Ishikawa (cell line): Measurements from ENCODE around the gene IFT43.

Experiments used
- CEBPB ChIP-seq: IDR thresholded peaks from 2 replicates; pipeline ENCODE4 v1.6.1; 2012
- CREB1 ChIP-seq: IDR thresholded peaks from 2 replicates; pipeline ENCODE4 v1.6.1; 2012; ENCODE audit warnings: low read depth
- EGR1 ChIP-seq: IDR thresholded peaks from 2 replicates; pipeline ENCODE4 v1.6.1; 2012
- EP300 ChIP-seq: IDR thresholded peaks from 2 replicates; pipeline ENCODE4 v1.6.1; 2012; ENCODE audit warnings: borderline replicate concordance
- FOXM1 ChIP-seq: IDR thresholded peaks from 2 replicates; pipeline ENCODE4 v1.6.1; 2012; ENCODE audit warnings: low read depth, borderline replicate concordance
- NFIC ChIP-seq: IDR thresholded peaks from 2 replicates; pipeline ENCODE4 v1.6.1; 2012
- RAD21 ChIP-seq: IDR thresholded peaks from 2 replicates; pipeline ENCODE4 v1.6.1; 2012; ENCODE audit warnings: low read depth
- REST ChIP-seq: IDR thresholded peaks from 2 replicates; pipeline ENCODE4 v1.6.1; 2012; ENCODE audit warnings: low read depth, mild to moderate bottlenecking
- TAF1 ChIP-seq: IDR thresholded peaks from 2 replicates; pipeline ENCODE4 v1.6.1; 2012; ENCODE audit warnings: low read depth, mild to moderate bottlenecking
- TCF12 ChIP-seq: IDR thresholded peaks from 2 replicates; pipeline ENCODE4 v1.6.1; 2012; ENCODE audit warnings: low read depth
- TEAD4 ChIP-seq: IDR thresholded peaks from 2 replicates; pipeline ENCODE4 v1.6.1; 2012
- USF1 ChIP-seq: IDR thresholded peaks from 2 replicates; pipeline ENCODE4 v1.6.1; 2012
- YY1 ChIP-seq: IDR thresholded peaks from 2 replicates; pipeline ENCODE4 v1.6.1; 2012; ENCODE audit warnings: low read depth
- ZBTB7A ChIP-seq: IDR thresholded peaks from 2 replicates; pipeline ENCODE4 v1.6.1; 2012; ENCODE audit warnings: low read depth
- TF ChIP-seq, protein P1 (sequence below): IDR thresholded peaks from 2 replicates; pipeline ENCODE4 v1.6.1; 2012

Gene IFT43

DNA sequence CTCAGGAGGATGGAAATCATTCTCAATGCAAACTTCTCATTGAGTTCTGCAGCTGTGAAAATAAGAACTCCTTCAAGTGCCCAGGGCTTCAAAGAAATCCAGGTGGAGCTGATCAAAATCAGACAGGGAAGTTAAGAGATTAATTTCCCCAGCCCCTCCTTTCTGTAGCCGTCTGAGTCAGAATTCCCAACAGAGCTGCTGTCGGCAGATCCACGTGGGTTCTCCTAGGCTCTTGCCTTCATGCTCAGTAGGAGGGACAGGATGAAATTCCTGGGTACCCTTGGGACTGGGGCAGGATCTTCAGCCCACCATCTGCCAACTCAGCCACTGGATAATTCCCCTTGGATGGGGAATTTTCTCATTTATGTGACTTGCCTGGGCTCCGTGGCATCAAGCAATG lies 17.1 kb upstream of the IFT43 start:
- no peak for TF ChIP-seq USF1
- no peak for TF ChIP-seq RAD21

- TF ChIP-seq CREB1, result no peak
- no peak for TF ChIP-seq YY1
- TF ChIP-seq, protein P1, sequence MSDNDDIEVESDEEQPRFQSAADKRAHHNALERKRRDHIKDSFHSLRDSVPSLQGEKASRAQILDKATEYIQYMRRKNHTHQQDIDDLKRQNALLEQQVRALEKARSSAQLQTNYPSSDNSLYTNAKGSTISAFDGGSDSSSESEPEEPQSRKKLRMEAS, result no peak
- TF ChIP-seq TAF1, result no peak
- TF ChIP-seq RAD21, result no peak
- no peak for TF ChIP-seq EGR1
- no peak for TF ChIP-seq ZBTB7A
- TF ChIP-seq NFIC, result no peak
- no peak for TF ChIP-seq EP300
- no peak for TF ChIP-seq TCF12
- no peak for TF ChIP-seq FOXM1
These were observed 16.4 kb upstream of the IFT43 start for GRCh38 chr14:75969126-75969525.

DNA sequence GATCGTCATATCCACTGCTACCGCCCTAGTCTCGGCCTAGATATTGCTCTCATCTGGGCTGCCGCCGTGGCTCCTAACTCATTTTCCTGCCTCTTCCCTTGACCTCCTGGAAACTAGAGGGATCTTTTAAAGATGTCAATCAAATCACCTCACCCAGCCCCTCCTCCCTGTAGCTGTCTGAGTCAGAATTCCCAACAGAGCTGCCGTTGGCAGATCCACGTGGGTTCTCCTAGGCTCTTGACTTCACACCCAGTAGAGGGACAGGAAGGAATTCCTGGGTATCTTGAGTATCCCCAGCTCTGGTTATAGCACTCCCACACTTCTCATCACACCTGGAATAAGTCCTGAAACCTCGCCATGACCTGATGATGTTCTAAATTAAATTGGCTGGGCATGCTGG lies 15.7 kb upstream of the IFT43 start:
- TF ChIP-seq ZBTB7A, result no peak
- TF ChIP-seq TEAD4, result no peak
- TF ChIP-seq USF1, result no peak
- TF ChIP-seq EP300, result no peak
- no peak for TF ChIP-seq TAF1
- no peak for TF ChIP-seq YY1
- no peak for TF ChIP-seq CEBPB
- TF ChIP-seq REST, result no peak

- no peak for TF ChIP-seq TAF1
- no peak for TF ChIP-seq FOXM1
- TF ChIP-seq TEAD4, result no peak
- no peak for TF ChIP-seq CREB1
- no peak for TF ChIP-seq YY1
- TF ChIP-seq, protein P1, result no peak
- no peak for TF ChIP-seq USF1
- no peak for TF ChIP-seq TCF12
- no peak for TF ChIP-seq CEBPB
- TF ChIP-seq EGR1, result no peak
- no peak for TF ChIP-seq EP300
- TF ChIP-seq ZBTB7A, result no peak
- TF ChIP-seq RAD21, result no peak
- no peak for TF ChIP-seq NFIC
These were observed 14.6 kb upstream of the IFT43 start for GRCh38 chr14:75970989-75971388.

- no peak for TF ChIP-seq CREB1
- TF ChIP-seq RAD21, result no peak
- TF ChIP-seq, protein P1, result no peak
- TF ChIP-seq YY1, result no peak
- TF ChIP-seq TAF1, result no peak
- no peak for TF ChIP-seq USF1
- TF ChIP-seq FOXM1, result no peak
- no peak for TF ChIP-seq NFIC
- TF ChIP-seq CEBPB, result no peak
- TF ChIP-seq ZBTB7A, result no peak
- no peak for TF ChIP-seq EP300
- TF ChIP-seq REST, result no peak
- TF ChIP-seq TEAD4, result no peak
- no peak for TF ChIP-seq TCF12
- TF ChIP-seq EGR1, result no peak
These were observed 14.1 kb upstream of the IFT43 start for GRCh38 chr14:75971509-75971908.
